ENCODE measurements around the gene AUTS2. TPM values are rescaled to one million over a fixed set of nuclear protein-coding genes. Genes with fewer than 3 reads are reported as not detected.

Gene AUTS2
- polyA plus RNA-seq, 1 donor from 2014 or later: 97.3 TPM

GRCh38 chr7:70674571-70675010, 1076.3 kb downstream of the AUTS2 start:
- peak overlapping the region; percentile 96 for H3K27ac ChIP-seq (ENCODE audit: low read length)
- no peak overlapping the region for H2AFZ ChIP-seq (ENCODE audit: low read depth, low read length)
- H3K36me3 ChIP-seq (ENCODE audit: insufficient read depth, low read length): no peaks in the 10 kb centered on the region
- H3K4me2 ChIP-seq (ENCODE audit: low read length): peak overlapping the region; percentile 68
- H3K9me2 ChIP-seq (ENCODE audit: insufficient read depth, low read length): no peaks in the 10 kb centered on the region
- peak overlapping the region; percentile 50 for H3K4me3 ChIP-seq (ENCODE audit: low read length)
- peaks cover 43% of the 10 kb centered on the region for H3K79me2 ChIP-seq (replicated peaks; ENCODE audit: insufficient read depth, low read length)
- no peaks in the 10 kb centered on the region for H4K20me1 ChIP-seq (ENCODE audit: insufficient read depth)
- H3K9me3 ChIP-seq (ENCODE audit: low read length): no peaks in the 10 kb centered on the region
- peak overlapping the region; percentile 65 for H3K9ac ChIP-seq (ENCODE audit: low read length)
- H3K27me3 ChIP-seq (ENCODE audit: insufficient read depth, low read depth, low read length): no peaks in the 10 kb centered on the region
- H3F3A ChIP-seq (ENCODE audit: insufficient read depth, low read length, poor library complexity, severe bottlenecking): peaks cover 25% of the 10 kb centered on the region
- TF ChIP-seq REST (IDR thresholded peaks at IDR 0.05; ENCODE audit: borderline replicate concordance) (peak; percentile 43), MXI1 (conservative IDR thresholded peaks at IDR 0.05; ENCODE audit: poor library complexity, severe bottlenecking) (peak; percentile 60), TAF1 (IDR thresholded peaks at IDR 0.05; ENCODE audit: low read depth) (no peak), CTCF (IDR thresholded peaks at IDR 0.05; ENCODE audit: poor library complexity, severe bottlenecking) (no peak), SMC3 (conservative IDR thresholded peaks at IDR 0.05; ENCODE audit: poor library complexity) (peak; percentile 26)

GRCh38 chr7:70676243-70676642, 1078.0 kb downstream of the AUTS2 start:
- H4K20me1 ChIP-seq (ENCODE audit: insufficient read depth): no peaks in the 10 kb centered on the region
- peaks cover 48% of the 10 kb centered on the region for H3K79me2 ChIP-seq (replicated peaks; ENCODE audit: insufficient read depth, low read length)
- H3K9ac ChIP-seq (ENCODE audit: low read length): no peak overlapping the region
- TF ChIP-seq POLR2AphosphoS5 (IDR thresholded peaks at IDR 0.05) (no peak), MXI1 (conservative IDR thresholded peaks at IDR 0.05; ENCODE audit: poor library complexity, severe bottlenecking) (no peak), CTCF (IDR thresholded peaks at IDR 0.05; ENCODE audit: poor library complexity, severe bottlenecking) (no peak), SMC3 (conservative IDR thresholded peaks at IDR 0.05; ENCODE audit: poor library complexity) (no peak), TAF1 (IDR thresholded peaks at IDR 0.05; ENCODE audit: low read depth) (no peak), EP300 (conservative IDR thresholded peaks at IDR 0.05; ENCODE audit: poor library complexity, severe bottlenecking) (no peak), REST (IDR thresholded peaks at IDR 0.05; ENCODE audit: borderline replicate concordance) (no peak), EZH2 (IDR thresholded peaks at IDR 0.05; ENCODE audit: borderline replicate concordance, insufficient read depth, low read length, poor library complexity, severe bottlenecking) (no peak), RAD21 (conservative IDR thresholded peaks at IDR 0.05) (no peak)
- peak overlapping the region; percentile 96 for H3K27ac ChIP-seq (ENCODE audit: low read length)
- no peak overlapping the region for H2AFZ ChIP-seq (ENCODE audit: low read depth, low read length)
- no peaks in the 10 kb centered on the region for H3K9me3 ChIP-seq (ENCODE audit: low read length)
- H3K9me2 ChIP-seq (ENCODE audit: insufficient read depth, low read length): no peaks in the 10 kb centered on the region
- peaks cover 25% of the 10 kb centered on the region for H3F3A ChIP-seq (ENCODE audit: insufficient read depth, low read length, poor library complexity, severe bottlenecking)
- H3K36me3 ChIP-seq (ENCODE audit: insufficient read depth, low read length): no peaks in the 10 kb centered on the region
- H3K4me2 ChIP-seq (ENCODE audit: low read length): no peak overlapping the region
- H3K4me3 ChIP-seq (ENCODE audit: low read length): no peak overlapping the region
- no peaks in the 10 kb centered on the region for H3K27me3 ChIP-seq (ENCODE audit: insufficient read depth, low read depth, low read length)
